Trophoblast cell (in vitro differentiated cells and primary cell): ENCODE measurements around the gene COL25A1.

Experiments
- DNase-seq, 2 donors: peaks; one replicate each; pipeline ENCODE4 v3.0.0-alpha.2; 2016
- H2AFZ ChIP-seq: 2 replicates; pipeline ENCODE4 v1.6.1; 2013; ENCODE audit warnings: low read length, moderate library complexity, mild to moderate bottlenecking; ENCODE audit not compliant: insufficient read depth, poor library complexity
- H2AK5ac ChIP-seq: 2 replicates; pipeline ENCODE4 v1.6.1; 2013; ENCODE audit warnings: mild to moderate bottlenecking, low read length
- H2BK120ac ChIP-seq: 2 replicates; pipeline ENCODE4 v1.6.1; 2013; ENCODE audit warnings: low read length, mild to moderate bottlenecking, moderate library complexity; ENCODE audit not compliant: insufficient read depth, poor library complexity
- H2BK12ac ChIP-seq: 2 replicates; pipeline ENCODE4 v1.6.1; 2013; ENCODE audit warnings: mild to moderate bottlenecking, low read length, moderate library complexity
- H2BK5ac ChIP-seq: 2 replicates; pipeline ENCODE4 v1.6.1; 2013; ENCODE audit warnings: low read length, low read depth, moderate library complexity, mild to moderate bottlenecking; ENCODE audit not compliant: poor library complexity
- H3K14ac ChIP-seq: 2 replicates; pipeline ENCODE4 v1.6.1; 2013; ENCODE audit warnings: mild to moderate bottlenecking, low read length
- H3K18ac ChIP-seq: 2 replicates; pipeline ENCODE4 v1.6.1; 2013; ENCODE audit warnings: mild to moderate bottlenecking, low read length
- H3K23ac ChIP-seq: 2 replicates; pipeline ENCODE4 v1.6.1; 2013; ENCODE audit warnings: low read length
- H3K27ac ChIP-seq: 2 replicates; pipeline ENCODE4 v1.5.1; 2013; ENCODE audit warnings: low read depth, mild to moderate bottlenecking, inconsistent platforms, low read length, moderate library complexity
- H3K27me3 ChIP-seq: 2 replicates; pipeline ENCODE4 v1.6.1; 2013; ENCODE audit warnings: inconsistent platforms, mild to moderate bottlenecking, low read length, moderate library complexity; ENCODE audit not compliant: insufficient read depth
- H3K36me3 ChIP-seq, 2 experiments: 1 replicate in 1 of 2; 2 replicates in 1 of 2; pipeline ENCODE4 v1.6.1; 2013; ENCODE audit warnings: low read length in 2 of 2, mild to moderate bottlenecking in 2 of 2, moderate library complexity in 1 of 2; ENCODE audit not compliant: insufficient read depth in 2 of 2, control insufficient read depth in 1 of 2
- H3K4ac ChIP-seq: 2 replicates; pipeline ENCODE4 v1.6.1; 2013; ENCODE audit warnings: low read depth, mild to moderate bottlenecking, low read length, moderate library complexity
- H3K4me1 ChIP-seq, 2 experiments: 1 replicate in 1 of 2; 2 replicates in 1 of 2; pipeline ENCODE4 v1.6.1; 2013; ENCODE audit warnings: low read length in 2 of 2, mild to moderate bottlenecking in 2 of 2, moderate library complexity in 1 of 2; ENCODE audit not compliant: insufficient read depth in 2 of 2, control insufficient read depth in 1 of 2
- H3K4me2 ChIP-seq: 2 replicates; pipeline ENCODE4 v1.6.1; 2013; ENCODE audit warnings: inconsistent platforms, mild to moderate bottlenecking, low read length, moderate library complexity
- H3K4me3 ChIP-seq: 2 replicates; pipeline ENCODE4 v1.5.1; 2013; ENCODE audit warnings: mild to moderate bottlenecking, low read depth, low read length, inconsistent platforms
- H3K79me1 ChIP-seq: one replicate; pipeline ENCODE4 v1.6.1; 2013; ENCODE audit warnings: low read length
- H3K79me2 ChIP-seq: 2 replicates; pipeline ENCODE4 v1.6.1; 2013; ENCODE audit warnings: low read length, mild to moderate bottlenecking; ENCODE audit not compliant: control insufficient read depth, insufficient read depth, poor library complexity
- H3K9ac ChIP-seq: 2 replicates; pipeline ENCODE4 v1.6.1; 2013; ENCODE audit warnings: mild to moderate bottlenecking, low read length
- H3K9me3 ChIP-seq: 2 replicates; pipeline ENCODE4 v1.6.1; 2013; ENCODE audit warnings: low read depth, mild to moderate bottlenecking, control low read depth, inconsistent platforms, low read length; ENCODE audit not compliant: insufficient read depth
- H4K12ac ChIP-seq: 2 replicates; pipeline ENCODE4 v1.6.1; 2013; ENCODE audit warnings: low read depth, mild to moderate bottlenecking, low read length, moderate library complexity
- H4K8ac ChIP-seq: 2 replicates; pipeline ENCODE4 v1.6.1; 2013; ENCODE audit warnings: low read depth, mild to moderate bottlenecking, low read length, moderate library complexity
- H4K91ac ChIP-seq: one replicate; pipeline ENCODE4 v1.6.1; 2013; ENCODE audit warnings: low read depth, mild to moderate bottlenecking, low read length, moderate library complexity
- WGBS: extraction: QIAGEN DNeasy Blood & Tissue Kit; methylation state at CpG from one replicate; pipeline ENCODE4 v1.1.7; 2013; ENCODE audit warnings: missing lambda C conversion rate; ENCODE audit not compliant: insufficient read length, insufficient coverage; ENCODE audit errors: extremely low coverage; 5-methylcytosine and 5-hydroxymethylcytosine counted together

The COL25A1 gene

GRCh38 chr4:109179061-109179460 is 123.4 kb downstream of the COL25A1 start:
- H4K91ac ChIP-seq, result no peak overlapping the region
- no peak overlapping the region for H2BK5ac ChIP-seq
- no peak overlapping the region for H3K4ac ChIP-seq
- H4K8ac ChIP-seq, result no peak overlapping the region
- no peaks in the 10 kb centered on the region for H3K27me3 ChIP-seq
- H2BK12ac ChIP-seq, result no peak overlapping the region
- no peak overlapping the region for H3K4me3 ChIP-seq
- no peaks in the 10 kb centered on the region for H3K9me3 ChIP-seq
- H3K27ac ChIP-seq, result no peak overlapping the region
- WGBS, result no CpG with 5 or more reads among the region's 3 CpGs
- H3K9ac ChIP-seq, result no peak overlapping the region
- H3K4me2 ChIP-seq, result no peak overlapping the region
- H4K12ac ChIP-seq, result no peak overlapping the region
- H3K79me2 ChIP-seq, result no peaks in the 10 kb centered on the region
- H3K79me1 ChIP-seq, result no peaks in the 10 kb centered on the region
- H3K36me3 ChIP-seq, result no peaks in the 10 kb centered on the region
- H2AK5ac ChIP-seq, result no peak overlapping the region
- no peak overlapping the region for H3K23ac ChIP-seq
- no peaks in the 10 kb centered on the region for H3K4me1 ChIP-seq
- no peak overlapping the region for H2AFZ ChIP-seq
- no peak overlapping the region for H2BK120ac ChIP-seq
- no peak overlapping the region for H3K18ac ChIP-seq
- no peak overlapping the region for H3K14ac ChIP-seq
- DNase-seq, result no peak

- H3K9ac ChIP-seq, result no peak overlapping the region
- no peak overlapping the region for H2AFZ ChIP-seq
- H3K79me2 ChIP-seq, result no peaks in the 10 kb centered on the region
- H3K4me3 ChIP-seq, result no peak overlapping the region
- no peak overlapping the region for H3K18ac ChIP-seq
- H2BK5ac ChIP-seq, result no peak overlapping the region
- WGBS, result no CpG with 5 or more reads among the region's 6 CpGs
- no peaks in the 10 kb centered on the region for H3K4me1 ChIP-seq
- DNase-seq, result no peak
- H3K27me3 ChIP-seq, result no peaks in the 10 kb centered on the region
- no peak overlapping the region for H3K4ac ChIP-seq
- no peaks in the 10 kb centered on the region for H3K79me1 ChIP-seq
- H3K9me3 ChIP-seq, result no peaks in the 10 kb centered on the region
- H2BK120ac ChIP-seq, result no peak overlapping the region
- H4K8ac ChIP-seq, result no peak overlapping the region
- H3K36me3 ChIP-seq, result no peaks in the 10 kb centered on the region
- H2BK12ac ChIP-seq, result no peak overlapping the region
- H3K27ac ChIP-seq, result no peak overlapping the region
- H3K4me2 ChIP-seq, result no peak overlapping the region
- H4K12ac ChIP-seq, result no peak overlapping the region
- H3K23ac ChIP-seq, result no peak overlapping the region
- no peak overlapping the region for H2AK5ac ChIP-seq
- H3K14ac ChIP-seq, result no peak overlapping the region
- H4K91ac ChIP-seq, result no peak overlapping the region
Observed at GRCh38 chr4:109177096-109177810, 125.2 kb downstream of the COL25A1 start.

- H3K27me3 ChIP-seq, result no peaks in the 10 kb centered on the region
- H3K23ac ChIP-seq, result no peak overlapping the region
- no peaks in the 10 kb centered on the region for H3K4me1 ChIP-seq
- no CpG with 5 or more reads among the region's 5 CpGs for WGBS
- H3K14ac ChIP-seq, result no peak overlapping the region
- H2BK120ac ChIP-seq, result no peak overlapping the region
- no peak overlapping the region for H4K12ac ChIP-seq
- H2BK5ac ChIP-seq, result no peak overlapping the region
- no peak overlapping the region for H2AK5ac ChIP-seq
- H3K18ac ChIP-seq, result no peak overlapping the region
- no peaks in the 10 kb centered on the region for H3K79me2 ChIP-seq
- no peak overlapping the region for H2AFZ ChIP-seq
- H3K79me1 ChIP-seq, result no peaks in the 10 kb centered on the region
- H3K9me3 ChIP-seq, result no peaks in the 10 kb centered on the region
- H4K91ac ChIP-seq, result no peak overlapping the region
- H3K36me3 ChIP-seq, result no peaks in the 10 kb centered on the region
- no peak overlapping the region for H3K27ac ChIP-seq
- no peak overlapping the region for H3K4ac ChIP-seq
- H3K4me2 ChIP-seq, result no peak overlapping the region
- no peak overlapping the region for H4K8ac ChIP-seq
- no peak overlapping the region for H3K9ac ChIP-seq
- no peak overlapping the region for H3K4me3 ChIP-seq
- DNase-seq, result no peak
- H2BK12ac ChIP-seq, result no peak overlapping the region
Observed at GRCh38 chr4:109174224-109174953, 128.1 kb downstream of the COL25A1 start.

GRCh38 chr4:109172301-109172700 is 130.2 kb downstream of the COL25A1 start:
- Histone ChIP-seq H3K79me1 (no peaks in the 10 kb centered on the region), H3K79me2 (no peaks in the 10 kb centered on the region), H3K27ac (no peak overlapping the region), H2AK5ac (no peak overlapping the region), H4K8ac (no peak overlapping the region), H3K4me2 (no peak overlapping the region), H3K36me3 (no peaks in the 10 kb centered on the region), H2BK12ac (no peak overlapping the region), H3K9ac (no peak overlapping the region), H3K23ac (no peak overlapping the region), H3K4ac (no peak overlapping the region), H3K9me3 (no peaks in the 10 kb centered on the region), H2AFZ (no peak overlapping the region), H3K14ac (no peak overlapping the region), H3K18ac (no peak overlapping the region), H4K12ac (no peak overlapping the region), H2BK5ac (no peak overlapping the region), H4K91ac (no peak overlapping the region), H2BK120ac (no peak overlapping the region), H3K27me3 (no peaks in the 10 kb centered on the region), H3K4me3 (no peak overlapping the region), H3K4me1 (no peaks in the 10 kb centered on the region)
- WGBS, result no CpG with 5 or more reads among the region's 4 CpGs
- no peak for DNase-seq
